GM12891 (cell line): ENCODE results near the gene ANKRD40CL.

Experiments
- PAX5 ChIP-seq: IDR thresholded peaks from 2 replicates; pipeline ENCODE4 v1.6.1; 2011; ENCODE audit warnings: low read length, moderate library complexity, mild to moderate bottlenecking; ENCODE audit not compliant: insufficient read depth, severe bottlenecking
- POLR2A ChIP-seq: IDR thresholded peaks from 2 replicates; pipeline ENCODE4 v1.6.1; 2011; ENCODE audit warnings: low read depth, low read length, control low read depth
- POLR2AphosphoS5 ChIP-seq: IDR thresholded peaks from 2 replicates; pipeline ENCODE4 v1.6.1; 2011; ENCODE audit warnings: low read depth, low read length, control low read depth
- SPI1 ChIP-seq: IDR thresholded peaks from 2 replicates; pipeline ENCODE4 v1.6.1; 2011; ENCODE audit warnings: low read depth, low read length, control low read depth
- TAF1 ChIP-seq: IDR thresholded peaks from 2 replicates; pipeline ENCODE4 v1.6.1; 2011; ENCODE audit warnings: low read depth, low read length, control low read depth

- no peak for TF ChIP-seq POLR2A
- TF ChIP-seq POLR2AphosphoS5, result no peak
- TF ChIP-seq TAF1, result no peak
- TF ChIP-seq SPI1, result no peak
- TF ChIP-seq PAX5, result no peak
Observed at GRCh38 chr17:50739098-50739497, 28.2 kb downstream of the ANKRD40CL start.
